PFSK-1 (cell line): Measurements from ENCODE around the gene TOP2A.

Experiments
- FOXP2 ChIP-seq: optimal IDR thresholded peaks from 2 replicates; pipeline ENCODE3; 2011; ENCODE audit warnings: borderline replicate concordance, control low read depth, inconsistent platforms; ENCODE audit not compliant: insufficient read depth; ENCODE audit errors: extremely low read length, extremely low read depth
- POLR2AphosphoS5 ChIP-seq: IDR thresholded peaks from 2 replicates; pipeline ENCODE4 v1.6.1; 2012; ENCODE audit warnings: low read depth, mild to moderate bottlenecking, control low read depth, low read length, moderate library complexity
- REST ChIP-seq, 2 experiments: IDR thresholded peaks; 2 replicates each; pipeline versions ENCODE4 v1.6.1 to v1.8.0; 2011 to 2012; ENCODE audit warnings: low read depth in 2 of 2, low read length in 2 of 2, control low read depth in 1 of 2, inconsistent platforms in 1 of 2, mild to moderate bottlenecking in 1 of 2, moderate library complexity in 1 of 2; ENCODE audit not compliant: insufficient read depth in 1 of 2
- SIN3A ChIP-seq: IDR thresholded peaks from 2 replicates; pipeline ENCODE4 v1.6.1; 2012; ENCODE audit warnings: mild to moderate bottlenecking, low read length, moderate library complexity, borderline replicate concordance; ENCODE audit not compliant: insufficient read depth
- TAF1 ChIP-seq: IDR thresholded peaks from 2 replicates; pipeline ENCODE4 v1.6.1; 2012; ENCODE audit warnings: low read length, control low read depth, borderline replicate concordance; ENCODE audit not compliant: insufficient read depth

TOP2A gene

DNA sequence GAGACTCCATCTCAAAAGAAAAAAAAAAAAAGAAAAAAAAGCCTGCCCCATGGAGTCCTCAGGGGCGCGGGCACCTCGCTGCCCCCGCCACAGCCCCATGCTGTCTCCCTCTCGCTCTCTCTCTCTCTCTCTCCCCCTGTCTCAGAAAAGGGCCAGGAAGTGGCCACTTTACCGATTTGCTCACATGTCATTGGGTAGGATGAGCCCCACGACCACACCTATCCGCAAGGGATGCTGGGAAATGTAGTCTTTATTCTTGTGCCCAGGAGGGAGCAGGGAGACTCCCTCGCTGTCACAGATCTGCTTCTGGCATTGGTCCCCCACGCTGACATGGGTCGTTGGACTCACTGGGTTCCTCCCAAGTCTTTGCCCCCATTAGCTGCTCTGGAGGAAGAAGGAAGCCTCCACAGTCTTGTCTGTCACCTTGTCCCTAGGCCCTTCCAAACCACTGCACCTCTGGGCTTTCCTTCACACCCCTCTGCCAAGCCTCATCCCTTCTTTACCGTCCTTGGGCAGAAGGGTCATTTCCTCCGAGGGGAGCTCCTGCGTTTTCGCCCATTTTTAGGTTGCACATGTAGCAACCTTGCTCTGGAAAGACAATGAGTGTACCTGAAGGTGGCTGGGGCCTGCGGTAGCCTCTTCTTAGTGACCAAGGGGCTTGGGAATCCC is 46.3 kb downstream of the TOP2A start:
- TF ChIP-seq REST (IDR thresholded peaks at IDR 0.05; ENCODE audit: insufficient read depth in 1 of 2, low read depth in 2 of 2, low read length in 2 of 2) (no peak), SIN3A (no peak), TAF1 (no peak), POLR2AphosphoS5 (no peak), FOXP2 (no peak)

DNA sequence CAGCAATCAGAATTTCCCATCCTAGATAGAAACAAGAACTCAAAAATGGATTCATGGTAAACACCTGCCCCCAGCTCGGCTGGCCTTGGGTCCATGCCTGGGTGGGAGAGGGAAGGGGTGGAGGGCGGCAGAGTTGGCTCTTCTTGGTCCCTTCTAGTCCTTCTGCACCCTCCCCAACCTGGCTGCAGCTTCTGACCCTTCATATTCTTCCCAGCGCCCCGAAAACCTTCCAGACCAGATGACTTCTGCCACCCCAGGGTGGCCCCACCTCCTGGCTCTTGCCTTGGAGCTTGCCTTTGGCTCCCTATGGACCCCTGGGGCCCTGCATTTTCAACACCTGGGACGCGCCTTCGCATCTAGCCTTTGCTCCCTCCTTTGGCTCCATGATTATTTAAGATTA is 47.8 kb downstream of the TOP2A start:
- TF ChIP-seq REST (IDR thresholded peaks at IDR 0.05; ENCODE audit: insufficient read depth in 1 of 2, low read depth in 2 of 2, low read length in 2 of 2): no peak
- TF ChIP-seq FOXP2: no peak
- TF ChIP-seq SIN3A: no peak
- no peak for TF ChIP-seq POLR2AphosphoS5
- no peak for TF ChIP-seq TAF1

- TF ChIP-seq POLR2AphosphoS5 (no peak), REST (IDR thresholded peaks at IDR 0.05; ENCODE audit: insufficient read depth in 1 of 2, low read depth in 2 of 2, low read length in 2 of 2) (no peak), FOXP2 (no peak), SIN3A (no peak), TAF1 (no peak)
Observed at GRCh38 chr17:40366861-40367518, 50.7 kb downstream of the TOP2A start.

DNA sequence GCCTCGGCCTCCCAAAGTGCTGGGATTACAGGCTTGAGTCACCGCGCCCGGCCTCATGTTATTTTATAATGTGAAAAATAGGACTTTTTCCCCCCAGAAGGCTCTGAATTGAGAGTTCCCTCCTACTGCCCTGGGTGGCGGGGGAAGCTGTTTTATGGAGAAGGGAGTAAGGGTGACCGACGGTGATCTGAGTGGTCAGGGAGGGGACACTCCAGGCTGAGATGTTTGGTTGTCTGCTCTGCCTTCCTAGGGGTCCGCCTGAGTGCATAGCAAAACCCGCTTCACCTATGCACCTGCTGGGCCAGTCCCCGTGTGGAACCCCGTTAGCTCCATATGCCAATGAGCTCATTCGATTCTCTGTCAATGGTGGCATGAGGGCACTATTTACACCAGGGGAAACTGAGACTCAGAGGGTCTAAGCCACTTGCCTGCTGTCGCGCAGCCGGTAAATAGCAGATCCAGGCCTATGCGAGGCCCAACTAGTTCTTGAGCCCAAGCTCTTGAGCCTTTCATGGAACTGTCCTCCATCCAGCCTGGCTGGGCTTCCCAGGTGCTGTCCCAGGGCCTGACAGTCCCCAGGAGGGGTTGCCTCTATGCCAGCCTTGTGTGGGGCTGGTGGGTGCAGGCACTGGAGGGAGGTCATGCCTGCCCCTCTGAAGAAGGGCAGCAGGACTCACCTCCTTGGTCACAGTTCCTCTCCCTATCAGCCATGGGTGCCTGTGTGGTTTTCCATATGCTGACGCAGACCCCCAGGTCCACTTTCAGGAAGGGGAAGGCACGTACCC is 51.4 kb downstream of the TOP2A start:
- TF ChIP-seq SIN3A (no peak), TAF1 (no peak), FOXP2 (no peak), REST (IDR thresholded peaks at IDR 0.05; ENCODE audit: insufficient read depth in 1 of 2, low read depth in 2 of 2, low read length in 2 of 2) (no peak), POLR2AphosphoS5 (no peak)
